Small intestine (tissue), 7 donors: ENCODE measurements around the gene TBRG4. TPM values are rescaled to one million over a fixed set of nuclear protein-coding genes. Genes with fewer than 3 reads are reported as not detected.

Experiments
- DNase-seq, 2 donors: peaks; one replicate each; pipeline versions ENCODE4 v3.0.0 to v3.0.0-alpha.2; 2013
- FAIRE-seq: peaks from 2 replicates; lab custom pipeline; 2012; peaks lifted over from hg19 to GRCh38; lab: Jason Lieb, UNC
- H3K27ac ChIP-seq, 3 donors: one replicate each; pipeline ENCODE4 v1.5.1; 2013; ENCODE audit warnings: low read length in 2 of 3, mild to moderate bottlenecking in 2 of 3, control low read depth in 1 of 3, inconsistent platforms in 1 of 3, low read depth in 1 of 3, moderate library complexity in 1 of 3
- H3K27me3 ChIP-seq, 3 donors: one replicate each; pipeline ENCODE4 v1.6.1; 2013; ENCODE audit warnings: low read length in 3 of 3, inconsistent platforms in 1 of 3; ENCODE audit not compliant: control insufficient read depth in 3 of 3, insufficient read depth in 3 of 3
- H3K36me3 ChIP-seq, 3 donors: one replicate each; pipeline ENCODE4 v1.6.1; 2013; ENCODE audit warnings: low read length in 3 of 3, inconsistent platforms in 1 of 3, low read depth in 1 of 3, mild to moderate bottlenecking in 1 of 3, moderate library complexity in 1 of 3; ENCODE audit not compliant: control insufficient read depth in 3 of 3, insufficient read depth in 2 of 3
- H3K4me1 ChIP-seq, 3 donors: one replicate each; pipeline ENCODE4 v1.6.1; 2013; ENCODE audit warnings: low read length in 2 of 3, inconsistent platforms in 1 of 3, low read depth in 1 of 3, mild to moderate bottlenecking in 1 of 3, moderate library complexity in 1 of 3; ENCODE audit not compliant: control insufficient read depth in 3 of 3, insufficient read depth in 2 of 3
- H3K4me3 ChIP-seq, 3 donors: one replicate each; pipeline ENCODE4 v1.5.1; 2013; ENCODE audit warnings: low read length in 3 of 3, control low read depth in 1 of 3, inconsistent platforms in 1 of 3, low read depth in 1 of 3, mild to moderate bottlenecking in 1 of 3, moderate library complexity in 1 of 3
- H3K9me3 ChIP-seq, 2 donors: one replicate each; pipeline ENCODE4 v1.6.1; 2013; ENCODE audit warnings: low read depth in 1 of 2, low read length in 1 of 2; ENCODE audit not compliant: control insufficient read depth in 2 of 2, insufficient read depth in 1 of 2
- WGBS, 3 donors: extraction: QIAGEN DNeasy Blood & Tissue Kit; methylation state at CpG; one replicate each; pipeline ENCODE4 v1.1.7; 2013; 5-methylcytosine and 5-hydroxymethylcytosine counted together
- polyA plus RNA-seq, 4 donors: library from polyadenylated mRNA; stranded (reverse) in 3 of 4; unstranded in 1 of 4; fragments of 200-250 nt in 3 of 4; fragments of 120-200 nt in 1 of 4; gene quantifications; one replicate each; pipeline versions ENCODE4 v1.2.1 to v1.2.3, GENCODE V29; 2013
- donor health status: healthy with polysubstance abuse.
- donor health status: control.
- donor health status: control.
- donor health status: Bipolar disorder and iron deficiency.
- donor health status: healthy.

Gene TBRG4
- polyA plus RNA-seq, 4 donors: 44.9 to 70.7 (median 58.2) TPM

DNA sequence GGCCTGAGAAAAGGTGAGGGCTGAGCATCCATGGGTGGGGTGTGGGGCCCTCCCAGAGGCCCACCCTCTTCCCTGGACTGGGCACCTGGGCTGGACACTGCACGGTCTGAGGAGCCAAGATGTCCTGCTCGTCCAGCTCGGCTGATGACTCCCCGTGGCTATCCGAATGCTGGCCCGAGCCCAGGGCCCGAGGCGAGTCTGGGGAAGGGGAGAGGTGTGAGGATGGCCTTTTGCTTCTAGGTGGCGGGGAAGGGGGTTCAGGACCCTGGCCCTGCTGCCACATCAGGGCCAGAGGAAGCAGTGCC is 29.9 kb downstream of the TBRG4 start:
- no peaks in the 10 kb centered on the region for H3K27me3 ChIP-seq
- no peak for DNase-seq
- H3K36me3 ChIP-seq: peaks cover 0 to 19% (median 0%) of the 10 kb centered on the region in 3 donors
- H3K27ac ChIP-seq: no peak overlapping the region
- H3K9me3 ChIP-seq: no peaks in the 10 kb centered on the region
- H3K4me3 ChIP-seq: no peak overlapping the region
- no peak for FAIRE-seq
- WGBS, 3 donors: 92 to 97% (median 95%) methylated on average over 8 to 9 of the region's 9 CpGs
- H3K4me1 ChIP-seq: no peaks in the 10 kb centered on the region

DNA sequence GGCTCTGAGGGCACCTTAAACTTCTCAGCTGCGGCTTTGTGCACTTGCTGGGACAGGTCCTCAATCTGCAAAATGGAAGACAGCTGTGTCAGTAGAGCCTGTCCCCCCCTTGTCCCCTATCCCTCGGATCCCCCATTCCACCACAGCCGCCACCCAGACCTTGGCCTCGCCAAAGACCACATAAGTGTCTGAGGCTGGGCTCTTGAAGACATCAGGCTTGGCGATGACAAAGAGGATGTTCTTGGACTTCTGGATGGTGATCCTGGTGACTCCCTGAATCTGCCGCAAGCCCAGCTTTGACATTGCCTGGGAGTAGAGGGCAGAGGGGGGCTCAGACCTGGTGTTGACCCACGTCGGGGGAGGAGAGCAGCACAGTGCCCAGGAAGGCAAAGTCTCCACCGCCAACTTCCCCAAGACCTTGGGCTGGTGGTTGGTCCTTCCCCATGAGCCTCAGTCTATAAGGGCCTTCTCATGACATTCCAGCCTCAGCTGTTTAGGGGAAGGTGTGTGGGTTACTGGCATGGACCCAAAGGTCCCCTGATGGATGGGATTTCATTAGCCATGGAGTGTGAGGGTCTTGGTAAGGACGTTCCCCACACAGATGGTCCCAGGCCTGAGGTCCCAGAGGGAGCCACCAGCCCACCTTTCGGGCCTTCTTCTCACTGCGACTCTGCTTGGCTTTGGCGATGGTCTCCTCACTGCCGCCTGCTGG is 30.4 kb downstream of the TBRG4 start:
- Histone ChIP-seq H3K4me1 (no peaks in the 10 kb centered on the region), H3K4me3 (no peak overlapping the region), H3K27ac (no peak overlapping the region), H3K36me3 (peaks cover 0 to 24% (median 0%) of the 10 kb centered on the region in 3 donors), H3K9me3 (no peaks in the 10 kb centered on the region), H3K27me3 (no peaks in the 10 kb centered on the region)
- FAIRE-seq (no peak), DNase-seq (no peak)
- 82 to 89% (median 87%) methylated on average over 14 of the region's 14 CpGs for WGBS, 3 donors

DNA sequence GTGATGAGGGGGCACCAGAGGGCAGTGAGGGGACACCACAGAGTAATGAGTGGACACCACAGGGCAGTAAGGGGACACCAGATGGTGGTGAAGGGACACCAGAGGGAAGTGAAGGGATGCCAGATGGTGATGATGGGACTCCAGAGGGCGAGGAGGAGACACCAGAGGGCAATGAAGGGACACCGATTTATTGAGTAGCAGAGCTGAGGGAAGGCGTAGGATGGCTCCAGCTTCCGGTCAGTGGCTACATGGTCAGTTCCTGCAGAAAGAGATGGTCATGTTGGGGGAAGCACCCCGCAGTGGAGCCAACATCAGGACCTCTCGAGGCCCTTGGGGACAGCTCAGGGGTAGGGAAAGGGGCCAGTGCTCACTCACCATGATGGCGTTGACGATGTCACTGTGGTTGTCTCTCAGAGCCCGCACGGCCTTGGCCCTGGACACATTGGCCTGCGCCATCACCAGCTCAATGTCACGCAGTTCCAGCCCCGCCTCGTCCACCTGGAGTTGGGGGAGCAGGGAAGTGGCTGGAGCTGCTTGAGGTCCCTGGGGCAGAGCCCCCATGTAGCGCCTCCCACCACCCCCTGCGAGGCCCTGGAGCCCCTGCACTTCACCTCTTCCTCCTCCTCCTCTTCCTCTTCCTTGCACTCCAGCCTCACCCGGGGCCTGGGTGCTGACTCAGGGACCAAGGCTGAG is 31.1 kb downstream of the TBRG4 start:
- no peaks in the 10 kb centered on the region for H3K4me1 ChIP-seq
- FAIRE-seq: no peak
- no peak overlapping the region for H3K27ac ChIP-seq
- WGBS, 3 donors: 84 to 89% (median 84%) methylated on average over 17 of the region's 17 CpGs
- H3K9me3 ChIP-seq: no peaks in the 10 kb centered on the region
- no peak for DNase-seq
- H3K27me3 ChIP-seq: no peaks in the 10 kb centered on the region
- peaks cover 2 to 31% (median 3%) of the 10 kb centered on the region in 3 donors for H3K36me3 ChIP-seq
- no peak overlapping the region for H3K4me3 ChIP-seq

DNA sequence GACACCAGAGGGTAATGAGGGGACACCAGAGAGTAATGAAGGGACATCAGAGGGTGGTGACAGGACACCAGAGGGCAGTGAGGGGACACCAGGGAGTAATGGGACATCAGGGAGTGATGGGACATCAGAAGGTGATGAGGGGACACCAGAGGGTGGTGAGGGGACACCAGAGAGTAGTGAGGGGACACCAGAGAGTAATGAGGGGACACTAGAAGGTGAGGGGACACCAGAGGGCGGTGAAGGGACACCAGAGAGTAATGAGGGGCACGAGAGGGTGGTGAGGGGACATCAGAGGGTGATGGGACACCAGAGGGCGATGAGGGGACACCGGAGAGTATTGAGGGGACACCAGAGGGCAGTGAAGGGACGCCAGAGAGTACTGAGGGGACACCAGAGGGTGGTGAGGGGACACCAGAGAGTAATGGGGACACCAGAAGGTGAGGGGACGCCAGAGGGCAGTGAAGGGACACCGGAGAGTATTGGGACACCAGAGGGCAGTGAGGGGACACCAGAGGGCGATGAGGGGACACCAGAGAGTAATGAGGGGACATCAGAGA is 33.3 kb downstream of the TBRG4 start:
- no peaks in the 10 kb centered on the region for H3K27me3 ChIP-seq
- peaks cover 7 to 53% (median 11%) of the 10 kb centered on the region in 3 donors for H3K36me3 ChIP-seq
- no peak overlapping the region for H3K27ac ChIP-seq
- DNase-seq (no peak), FAIRE-seq (no peak)
- H3K4me1 ChIP-seq: no peaks in the 10 kb centered on the region
- no peak overlapping the region for H3K4me3 ChIP-seq
- WGBS, 3 donors: 76 to 82% (median 77%) methylated on average over 8 of the region's 8 CpGs
- H3K9me3 ChIP-seq: no peaks in the 10 kb centered on the region

DNA sequence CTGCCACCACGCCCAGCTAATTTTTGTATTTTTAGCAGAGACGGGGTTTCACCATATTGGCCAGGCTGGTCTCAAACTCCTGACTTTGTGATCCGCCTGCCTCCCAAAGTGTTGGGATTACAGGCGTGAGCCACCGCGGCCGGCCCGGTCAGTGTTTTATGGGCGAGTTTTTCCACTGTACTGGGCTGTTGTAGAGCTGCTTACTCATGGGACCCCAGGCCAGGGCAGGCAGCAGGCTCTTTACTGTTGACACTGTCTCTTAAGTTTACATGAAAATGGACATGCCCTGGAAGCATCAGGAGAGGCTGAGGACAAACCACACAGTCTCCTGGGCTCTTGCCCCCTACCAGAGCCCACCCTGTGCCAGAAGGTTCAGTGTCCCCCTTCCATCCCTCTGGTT is 33.9 kb downstream of the TBRG4 start:
- Histone ChIP-seq H3K27ac (no peak overlapping the region), H3K9me3 (no peaks in the 10 kb centered on the region), H3K4me1 (no peaks in the 10 kb centered on the region), H3K36me3 (peaks cover 7 to 59% (median 11%) of the 10 kb centered on the region in 3 donors), H3K27me3 (no peaks in the 10 kb centered on the region), H3K4me3 (no peak overlapping the region)
- WGBS, 3 donors: 87 to 92% (median 91%) methylated on average over 9 of the region's 9 CpGs
- FAIRE-seq (no peak), DNase-seq (no peak)

DNA sequence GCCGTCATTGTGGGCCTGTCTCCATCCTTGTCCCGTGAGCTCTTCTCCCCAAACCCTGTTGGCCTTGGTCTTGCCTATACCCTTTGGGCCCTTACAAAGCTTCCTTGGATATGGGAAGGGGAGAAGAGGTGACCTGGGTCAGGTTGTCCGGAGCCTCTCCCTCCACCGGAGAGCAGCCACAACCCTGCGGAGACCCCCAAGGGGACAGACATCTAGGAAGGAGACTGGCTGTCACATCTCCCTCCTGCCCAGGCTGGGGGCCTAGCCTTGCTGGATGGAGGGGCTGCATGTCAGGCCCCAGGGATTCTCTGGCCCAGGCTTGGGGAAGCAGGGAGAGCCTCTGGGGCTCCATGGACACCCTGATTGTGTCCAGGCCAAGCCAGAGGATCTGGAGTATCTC is 34.6 kb downstream of the TBRG4 start:
- Histone ChIP-seq H3K4me3 (no peak overlapping the region), H3K4me1 (no peaks in the 10 kb centered on the region), H3K27ac (no peak overlapping the region), H3K36me3 (peaks cover 7 to 64% (median 13%) of the 10 kb centered on the region in 3 donors), H3K27me3 (no peaks in the 10 kb centered on the region), H3K9me3 (no peaks in the 10 kb centered on the region)
- no peak for FAIRE-seq
- no peak for DNase-seq
- 86 to 94% (median 92%) methylated on average over 5 of the region's 5 CpGs for WGBS, 3 donors

DNA sequence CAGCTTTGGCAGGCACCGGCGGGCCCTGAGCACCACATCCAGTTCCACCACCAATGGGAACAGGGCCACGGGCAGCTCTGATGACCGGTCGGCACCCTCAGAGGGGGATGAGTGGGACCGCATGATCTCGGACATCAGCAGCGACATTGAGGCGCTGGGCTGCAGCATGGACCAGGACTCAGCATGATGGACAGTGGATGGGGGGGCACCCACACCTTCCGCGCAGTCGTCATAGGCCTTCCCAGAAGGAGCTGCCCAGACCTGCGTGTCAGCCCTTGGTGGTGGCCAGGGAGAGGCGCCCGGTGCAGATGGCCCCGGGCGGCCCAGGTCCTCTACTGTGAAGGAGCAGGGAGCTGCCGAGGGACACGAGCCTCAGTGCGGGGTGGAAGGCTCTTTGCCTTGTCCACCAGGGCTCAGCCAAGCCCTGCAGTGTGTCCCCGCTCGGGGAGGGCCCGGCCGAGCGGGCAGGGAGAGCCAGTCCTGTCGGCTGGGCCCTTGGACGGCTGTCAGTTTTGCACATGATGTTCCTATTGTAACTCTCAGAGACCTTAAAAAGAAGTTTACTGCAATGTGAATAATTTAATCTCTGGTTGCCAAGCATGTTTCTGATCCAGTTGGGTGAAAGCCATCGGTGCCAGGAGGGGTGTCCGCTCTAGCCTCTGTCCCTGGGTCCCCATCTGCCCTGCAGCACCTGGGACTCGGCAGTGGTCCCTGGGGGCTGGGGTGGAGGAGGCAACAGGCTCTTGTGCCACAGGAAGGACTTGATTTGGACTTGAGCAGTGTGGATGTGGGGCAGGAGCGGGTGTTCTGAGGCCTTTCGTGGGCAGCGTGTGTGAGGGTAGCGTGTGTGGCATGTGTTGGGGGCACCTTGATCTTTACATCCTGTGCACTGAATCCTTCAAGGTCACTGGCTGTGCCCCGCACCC is 35.4 kb downstream of the TBRG4 start:
- WGBS, 3 donors: 94 to 97% (median 96%) methylated on average over 32 to 35 of the region's 35 CpGs
- Histone ChIP-seq H3K36me3 (peaks cover 10 to 70% (median 13%) of the 10 kb centered on the region in 3 donors), H3K4me1 (no peaks in the 10 kb centered on the region), H3K9me3 (no peaks in the 10 kb centered on the region), H3K27me3 (no peaks in the 10 kb centered on the region), H3K27ac (no peak overlapping the region), H3K4me3 (no peak overlapping the region)
- FAIRE-seq (no peak), DNase-seq (no peak)

DNA sequence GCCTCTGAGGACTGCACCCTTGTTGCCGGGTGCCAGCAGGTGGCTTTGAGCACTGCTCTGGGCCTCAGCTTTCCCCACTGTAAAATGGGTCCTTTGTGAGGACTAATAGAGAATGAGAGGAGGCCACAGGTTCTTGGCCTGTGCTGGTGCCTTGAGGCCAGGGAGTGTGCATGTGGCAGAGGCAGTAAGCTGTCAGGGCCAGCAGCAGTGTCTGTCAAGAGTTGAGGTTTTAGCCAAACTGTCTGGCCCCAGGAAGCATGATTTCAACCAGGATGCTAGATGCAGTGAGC is 36.2 kb downstream of the TBRG4 start:
- 74 to 84% (median 78%) methylated on average over 1 of the region's 1 CpG for WGBS, 3 donors
- peaks cover 13 to 71% (median 14%) of the 10 kb centered on the region in 3 donors for H3K36me3 ChIP-seq
- no peak for FAIRE-seq

More for the DNA sequence above, 36.2 kb downstream of the TBRG4 start:
- Histone ChIP-seq H3K27me3 (no peaks in the 10 kb centered on the region), H3K4me3 (no peak overlapping the region), H3K27ac (no peak overlapping the region), H3K9me3 (no peaks in the 10 kb centered on the region), H3K4me1 (no peaks in the 10 kb centered on the region)
- DNase-seq: no peak
